Suppressor macrophage treated with lipopolysaccharide for 4 hours (primary cell): Measurements from ENCODE around the gene UMODL1.
A peak's percentile ranks its signal among the peaks of the same experiment; 100 is the strongest.

Source experiments
- DNase-seq: peaks from one replicate; pipeline ENCODE4 v3.0.0-alpha.2; 2020

The UMODL1 gene

GRCh38 chr21:42071146-42071737 lies at the start of gene UMODL1:
Gene UMODL1 (plus strand): TSS chr21:42071317. CDS start chr21:42071317, 0 bp downstream.
- no peak for DNase-seq

GRCh38 chr21:42021371-42022090 lies 49.6 kb upstream of the UMODL1 start:
- no peak for DNase-seq

- DNase-seq, result no peak
These were observed 49.1 kb upstream of the UMODL1 start for GRCh38 chr21:42022091-42022430.

- no peak for DNase-seq
These were observed 48.2 kb upstream of the UMODL1 start for GRCh38 chr21:42022906-42023305.

GRCh38 chr21:42025376-42026081 lies 45.6 kb upstream of the UMODL1 start:
- DNase-seq, result no peak

GRCh38 chr21:42026082-42026435 lies 45.1 kb upstream of the UMODL1 start:
- no peak for DNase-seq

- no peak for DNase-seq
These were observed 43.9 kb upstream of the UMODL1 start for GRCh38 chr21:42027085-42027821.

- DNase-seq, result no peak
These were observed 43.0 kb upstream of the UMODL1 start for GRCh38 chr21:42027822-42028765.

GRCh38 chr21:42028766-42029425 lies 42.2 kb upstream of the UMODL1 start:
- no peak for DNase-seq

GRCh38 chr21:42030311-42030710 lies 40.8 kb upstream of the UMODL1 start:
- DNase-seq, result peak; percentile 7

- no peak for DNase-seq
These were observed 39.9 kb upstream of the UMODL1 start for GRCh38 chr21:42031241-42031640.

- no peak for DNase-seq
These were observed 39.3 kb upstream of the UMODL1 start for GRCh38 chr21:42031816-42032215.

GRCh38 chr21:42032266-42032665 lies 38.9 kb upstream of the UMODL1 start:
- DNase-seq, result no peak

GRCh38 chr21:42032968-42033367 lies 38.1 kb upstream of the UMODL1 start:
- DNase-seq, result no peak

- no peak for DNase-seq
These were observed 34.8 kb upstream of the UMODL1 start for GRCh38 chr21:42036313-42036712.

- no peak for DNase-seq
These were observed 33.6 kb upstream of the UMODL1 start for GRCh38 chr21:42037516-42037915.

GRCh38 chr21:42037943-42038342 lies 33.2 kb upstream of the UMODL1 start:
- no peak for DNase-seq

- no peak for DNase-seq
These were observed 32.7 kb upstream of the UMODL1 start for GRCh38 chr21:42038393-42038792.

- no peak for DNase-seq
These were observed 32.2 kb upstream of the UMODL1 start for GRCh38 chr21:42038826-42039425.

GRCh38 chr21:42039470-42039901 lies 31.6 kb upstream of the UMODL1 start:
- peak; percentile 33 for DNase-seq

GRCh38 chr21:42039911-42040351 lies 31.2 kb upstream of the UMODL1 start:
- no peak for DNase-seq
